CD4-positive, alpha-beta T cell treated with Interferon gamma for 1 hour (primary cell): Measurements from ENCODE around the gene SLC6A12.

Experiments used
- DNase-seq: peaks from one replicate; pipeline ENCODE4 v3.0.0-alpha.2; 2020

Gene SLC6A12

DNA sequence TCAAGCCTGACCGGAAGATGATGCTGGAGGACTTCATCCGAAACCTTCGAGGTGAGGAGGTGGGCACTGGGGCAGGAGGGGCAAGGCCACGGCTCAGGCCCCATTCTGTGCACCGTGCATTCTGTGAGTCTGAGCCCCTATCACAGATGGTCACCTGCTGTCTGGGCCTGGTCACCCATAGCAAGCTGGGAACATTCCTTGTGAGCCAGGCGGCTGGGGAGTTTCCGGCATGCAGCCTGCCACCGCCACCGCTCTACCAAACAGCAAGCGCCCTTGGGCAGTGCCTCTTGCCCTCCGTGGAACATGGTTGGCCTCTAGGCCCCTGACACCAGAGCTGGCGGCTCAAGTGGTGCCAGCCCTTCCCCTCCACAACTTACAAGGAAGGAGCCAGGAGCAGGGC is 56.3 kb downstream of the SLC6A12 start:
- no peak for DNase-seq

DNA sequence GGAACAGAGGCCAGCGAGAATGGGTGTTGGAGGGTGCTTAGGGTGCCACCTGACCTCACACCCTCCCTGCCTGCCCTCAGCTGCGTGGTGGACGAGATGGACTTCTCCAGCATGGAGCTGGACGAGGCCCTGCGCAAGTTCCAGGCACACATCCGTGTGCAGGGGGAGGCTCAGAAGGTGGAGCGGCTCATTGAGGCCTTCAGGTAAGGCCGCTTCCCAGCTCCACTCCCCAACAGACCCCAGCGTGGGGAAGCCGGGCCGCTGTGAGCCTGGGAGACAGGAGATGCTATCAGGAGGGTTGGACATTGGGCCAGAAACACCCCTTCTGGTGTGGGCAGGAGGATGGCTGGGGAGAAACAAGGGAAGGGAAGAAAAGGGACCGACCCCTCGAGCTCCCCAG is 57.0 kb downstream of the SLC6A12 start:
- no peak for DNase-seq

DNA sequence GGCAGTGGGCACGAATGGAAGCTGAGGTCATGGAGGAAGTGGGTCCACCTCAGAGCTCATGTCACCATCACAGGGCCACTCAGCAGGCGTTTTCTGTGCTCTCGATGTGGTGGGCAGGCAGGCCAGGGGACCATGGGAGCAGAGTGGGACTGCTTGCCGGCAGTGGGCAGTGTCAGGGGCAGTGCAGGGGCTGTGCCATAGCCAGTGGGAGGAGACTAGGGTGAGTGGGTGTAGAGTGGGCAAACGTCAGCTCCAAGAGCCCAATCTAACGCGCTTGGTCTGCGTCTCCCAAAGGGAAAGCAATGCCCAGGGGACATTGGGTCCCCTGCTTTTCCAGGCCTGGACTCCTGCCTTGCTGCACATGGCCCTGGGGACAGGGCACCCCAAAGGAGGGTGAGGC is 58.3 kb downstream of the SLC6A12 start:
- DNase-seq, result no peak

DNA sequence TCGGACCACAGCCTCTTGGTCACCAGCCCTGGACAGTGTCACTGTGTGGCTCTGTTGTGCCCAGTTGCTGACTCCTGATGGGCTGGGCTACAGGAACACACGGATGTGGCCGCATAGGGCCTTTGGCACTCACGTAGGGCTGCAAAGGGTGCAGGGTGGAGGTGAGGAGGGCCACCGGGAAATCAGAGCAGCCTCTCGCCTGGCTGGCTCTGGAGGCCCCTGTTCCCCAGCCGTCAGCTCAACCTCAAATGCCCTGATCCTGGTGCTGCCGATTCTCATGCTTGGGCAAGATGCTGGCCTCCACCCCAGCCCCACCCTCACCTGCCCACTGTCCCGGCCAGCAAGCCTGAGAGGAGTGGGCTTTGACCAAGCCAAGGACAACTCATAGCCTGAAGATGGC is 59.0 kb downstream of the SLC6A12 start:
- DNase-seq, result no peak

GRCh38 chr12:154058-154457 is 59.9 kb downstream of the SLC6A12 start:
- no peak for DNase-seq

DNA sequence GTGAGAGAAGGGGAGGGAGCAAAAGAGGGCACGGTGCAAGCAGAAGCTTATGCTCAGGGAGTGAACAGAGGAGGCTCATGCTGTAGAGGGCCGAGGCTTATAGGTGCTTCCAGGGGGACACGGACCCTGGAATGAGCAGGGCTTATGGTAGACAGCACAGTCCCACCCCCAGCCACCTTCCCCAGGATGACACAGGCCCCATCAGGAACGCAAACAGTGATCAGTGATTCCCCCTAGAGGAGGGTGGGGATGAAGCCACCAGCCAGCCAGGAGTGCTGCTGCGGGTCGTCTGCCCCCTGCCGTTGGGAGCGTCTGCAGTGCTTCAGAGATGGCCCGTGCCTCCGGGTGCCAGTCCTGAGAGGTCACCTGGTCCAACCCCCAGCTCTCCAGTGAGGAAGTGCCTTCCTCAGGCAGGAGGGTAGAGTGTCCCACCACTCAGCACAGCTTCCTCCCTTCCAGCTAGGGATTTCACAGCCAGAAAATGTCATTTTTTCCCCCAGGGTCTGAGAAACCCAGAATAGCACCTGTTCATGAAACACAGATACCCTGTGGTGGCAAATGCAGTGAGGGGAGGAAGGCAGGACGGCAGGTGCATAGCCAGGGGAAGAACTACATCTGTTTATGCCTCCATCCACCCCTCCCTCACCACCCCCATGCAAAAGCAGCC is 60.7 kb downstream of the SLC6A12 start:
- DNase-seq, result peak; percentile 40

DNA sequence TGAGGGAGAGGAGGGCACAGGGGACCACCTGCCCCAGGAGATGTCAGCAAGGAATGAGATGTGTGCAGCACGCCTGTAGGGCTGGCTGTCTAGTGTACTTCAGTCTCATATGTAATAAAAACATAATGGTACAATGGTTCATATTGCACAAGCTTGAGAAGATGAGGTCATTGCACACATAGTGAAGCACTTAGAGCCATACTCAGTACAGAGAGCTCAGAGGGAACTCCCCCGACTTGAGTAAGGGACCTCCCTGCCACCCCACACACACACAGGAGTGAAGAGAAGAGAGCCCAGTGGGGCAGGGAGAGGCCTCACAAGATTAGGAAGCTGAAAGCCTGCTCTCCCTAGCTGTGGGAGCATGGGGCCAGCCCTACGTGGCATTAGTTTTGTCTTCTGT is 61.5 kb downstream of the SLC6A12 start:
- DNase-seq, result no peak

DNA sequence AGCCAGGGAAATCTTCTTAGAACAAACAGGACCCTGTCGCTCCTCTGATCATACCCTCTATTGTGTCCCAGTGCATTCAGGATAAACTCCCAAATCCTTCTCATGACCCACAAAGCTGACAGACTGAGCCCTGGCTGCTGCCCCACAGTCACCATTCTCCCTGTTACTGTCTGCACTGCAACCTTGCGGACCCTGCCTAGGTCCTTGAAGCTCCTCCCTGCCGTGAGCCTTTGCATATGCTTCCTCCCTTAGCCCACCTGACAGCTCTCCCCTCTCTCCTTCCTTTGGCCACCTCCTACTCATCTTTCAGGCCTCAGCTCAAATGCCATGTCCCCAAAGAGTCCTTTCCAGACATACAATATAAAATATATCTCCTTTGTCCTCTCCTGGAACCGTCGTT is 62.4 kb downstream of the SLC6A12 start:
- DNase-seq, result no peak

- DNase-seq, result no peak
Observed at GRCh38 chr12:148676-149416, 65.1 kb downstream of the SLC6A12 start.

- no peak for DNase-seq
Observed at GRCh38 chr12:147242-147641, 66.7 kb downstream of the SLC6A12 start.

DNA sequence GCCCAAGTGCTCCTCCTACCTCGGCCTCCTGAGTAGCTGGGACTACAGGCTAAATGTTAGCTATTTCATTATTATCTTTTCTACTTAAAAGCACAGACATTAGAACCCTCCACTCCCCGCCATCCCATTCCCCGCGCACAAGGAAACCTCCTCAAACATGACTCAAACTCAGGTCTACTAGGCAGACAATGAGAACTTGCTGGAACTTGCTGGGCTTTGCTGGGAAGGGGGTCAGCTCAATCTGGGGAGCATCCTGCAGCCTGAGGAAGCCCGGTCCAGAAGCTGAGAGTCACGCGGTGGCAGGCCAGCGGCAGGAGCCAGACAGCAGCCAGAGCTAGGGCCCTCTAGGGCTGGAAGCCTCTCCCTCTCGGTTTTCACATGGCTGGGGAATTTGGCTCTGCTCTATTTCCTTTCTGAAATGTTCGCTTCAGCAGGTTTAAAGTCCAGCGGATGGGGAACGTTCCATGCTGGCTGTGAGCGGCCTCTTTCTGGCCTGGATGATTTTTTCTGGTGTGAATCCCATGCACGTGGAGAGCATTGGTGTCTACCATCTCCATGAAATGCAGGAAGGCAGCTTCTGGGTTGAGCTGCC is 68.5 kb downstream of the SLC6A12 start:
- no peak for DNase-seq

GRCh38 chr12:144650-145284 is 69.2 kb downstream of the SLC6A12 start:
- DNase-seq, result no peak

- DNase-seq, result no peak
Observed at GRCh38 chr12:143964-144649, 69.8 kb downstream of the SLC6A12 start.

GRCh38 chr12:140162-140561 is 73.8 kb downstream of the SLC6A12 start:
- DNase-seq, result no peak
